K562 (cell line): ENCODE measurements around the gene PDIA2.

Source experiments
- ZNF764 ChIP-seq: fragments of 250-450 bp; sonication (Bioruptor Pico); IDR thresholded peaks from 2 replicates; pipeline ENCODE4 v1.4.0; 2020; ENCODE audit warnings: low read depth, mild to moderate bottlenecking, moderate library complexity
- TF ChIP-seq, protein P1 (sequence below): fragments of 450-650 bp; formaldehyde crosslinking; IDR thresholded peaks from 2 replicates; pipeline ENCODE4 v1.4.0; 2020; ENCODE audit warnings: mild to moderate bottlenecking, moderate library complexity

DNA sequence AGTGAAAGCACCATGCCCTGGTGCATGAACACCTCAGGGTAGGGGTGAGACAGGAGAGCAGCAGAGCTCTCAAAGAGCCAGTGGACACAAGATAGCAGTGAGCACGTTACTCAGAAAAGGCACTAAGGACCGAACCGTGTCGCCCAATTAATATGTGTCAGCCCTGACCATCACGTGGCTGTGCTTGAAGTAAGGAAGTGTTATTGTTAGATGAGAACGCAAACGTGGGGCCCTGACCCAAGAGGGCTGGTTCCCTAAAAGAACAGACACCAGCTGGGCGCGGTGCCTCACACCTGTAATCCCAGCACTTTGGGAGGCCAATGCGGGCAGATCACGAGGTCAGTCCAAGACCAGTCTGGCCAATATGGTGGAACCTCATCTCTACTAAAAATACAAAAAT, 53.3 kb downstream of the PDIA2 start:
- no peak for TF ChIP-seq ZNF764 (CRISPR knock-in tag)
- TF ChIP-seq, protein P1, sequence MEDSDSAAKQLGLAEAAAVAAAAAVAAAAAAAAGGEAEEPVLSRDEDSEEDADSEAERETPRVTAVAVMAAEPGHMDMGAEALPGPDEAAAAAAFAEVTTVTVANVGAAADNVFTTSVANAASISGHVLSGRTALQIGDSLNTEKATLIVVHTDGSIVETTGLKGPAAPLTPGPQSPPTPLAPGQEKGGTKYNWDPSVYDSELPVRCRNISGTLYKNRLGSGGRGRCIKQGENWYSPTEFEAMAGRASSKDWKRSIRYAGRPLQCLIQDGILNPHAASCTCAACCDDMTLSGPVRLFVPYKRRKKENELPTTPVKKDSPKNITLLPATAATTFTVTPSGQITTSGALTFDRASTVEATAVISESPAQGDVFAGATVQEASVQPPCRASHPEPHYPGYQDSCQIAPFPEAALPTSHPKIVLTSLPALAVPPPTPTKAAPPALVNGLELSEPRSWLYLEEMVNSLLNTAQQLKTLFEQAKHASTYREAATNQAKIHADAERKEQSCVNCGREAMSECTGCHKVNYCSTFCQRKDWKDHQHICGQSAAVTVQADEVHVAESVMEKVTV (CRISPR knock-in tag) = no peak
